HCT116 (cell line): ENCODE results near the gene FOXJ2. TPM values are rescaled to one million over a fixed set of nuclear protein-coding genes. Genes with fewer than 3 reads are reported as not detected.
"Not testable (repeated sequence)": the region's sequence is repeated elsewhere in the genome, so short reads cannot be mapped to it uniquely, and the experiment has no call there.

Source experiments
- ATAC-seq: fragments of 200-7000 bp; cut with Tn5 transposase; 2 replicates; pipeline ENCODE4 v1.9.1; 2020; ENCODE audit warnings: mild to moderate bottlenecking, moderate library complexity
- BruUV-seq: library from RNA; stranded (reverse); fragments of 400-500 nt; replicated peaks from 2 replicates; lab custom pipeline; 2021; lab: Mats Ljungman, UMichigan
- CTCF ChIA-PET: fragments of 300-600 bp; sonication (Branson Sonifier 250); formaldehyde crosslinking; loops from one replicate; lab custom pipeline; 2021; ENCODE audit warnings: antibody characterized with exemption; lab: Charles Lee
- POLR2A ChIA-PET: fragments of 300-600, 350-600 bp; sonication (Branson Sonifier 250); formaldehyde crosslinking; loops from one replicate; lab custom pipeline; 2021; ENCODE audit warnings: antibody characterized with exemption; lab: Charles Lee
- RAD21 ChIA-PET, 2 experiments: fragments of 300-600 bp; sonication (Branson Sonifier 250); formaldehyde crosslinking; loops; one replicate each; lab custom pipeline; 2023; ENCODE audit warnings: low total read pairs in 2 of 2; ENCODE audit not compliant: uncharacterized antibody in 2 of 2, unreplicated experiment in 2 of 2, low non-redundant PET in 1 of 2; lab: Charles Lee
- DNase-seq: peaks from one replicate; pipeline ENCODE4 v3.0.0-alpha.2; 2010; ENCODE audit warnings: low read depth, low spot score
- H2AFZ ChIP-seq: fragments of 200-600 bp; shearing (Covaris generic), sonication (generic); 2 replicates; pipeline ENCODE4 v1.6.1; 2017; ENCODE audit warnings: low read depth, mixed run types, mixed read lengths, antibody characterized with exemption, low read length; ENCODE audit not compliant: poor library complexity, severe bottlenecking
- H3K27ac ChIP-seq: 2 replicates; pipeline ENCODE4 v1.5.1; 2012; ENCODE audit warnings: low read depth, low read length
- H3K27me3 ChIP-seq: fragments of 200-600 bp; sonication (generic); 2 replicates; pipeline ENCODE4 v1.6.1; 2016; ENCODE audit warnings: mixed run types, low read length, mixed read lengths; ENCODE audit not compliant: insufficient read depth
- H3K36me3 ChIP-seq, 2 experiments: fragments of 200-500 bp in 1 of 2; fragments of 200-600 bp in 1 of 2; sonication (Bioruptor generic) in 1 of 2; sonication (generic) in 1 of 2; 2 replicates each; pipeline versions ENCODE4 v1.5.1 to v1.6.1; 2014 to 2016; ENCODE audit warnings: low read length in 2 of 2, inconsistent platforms in 1 of 2, mixed read lengths in 1 of 2, mixed run types in 1 of 2; ENCODE audit not compliant: insufficient read depth in 2 of 2, control insufficient read depth in 1 of 2
- H3K4me1 ChIP-seq, 2 experiments: fragments of 200-600 bp in 1 of 2; sonication (generic) in 1 of 2; 2 replicates each; pipeline versions ENCODE4 v1.5.1 to v1.6.1; 2012 to 2017; ENCODE audit warnings: low read length in 2 of 2, inconsistent platforms in 1 of 2, mild to moderate bottlenecking in 1 of 2, mixed read lengths in 1 of 2, mixed run types in 1 of 2, moderate library complexity in 1 of 2; ENCODE audit not compliant: insufficient read depth in 2 of 2, control insufficient read depth in 1 of 2
- H3K4me2 ChIP-seq: fragments of 200-600 bp; sonication (generic); 2 replicates; pipeline ENCODE4 v1.6.1; 2017; ENCODE audit warnings: mixed run types, low read length, mixed read lengths
- H3K4me3 ChIP-seq, 2 experiments: fragments of 200-600 bp in 1 of 2; sonication (generic) in 1 of 2; replicated peaks in 1 of 2; 2 replicates each; pipeline ENCODE4 v1.5.1; 2011 to 2016; ENCODE audit warnings: low read length in 2 of 2, control low read depth in 1 of 2, low read depth in 1 of 2, mild to moderate bottlenecking in 1 of 2, mixed read lengths in 1 of 2, mixed run types in 1 of 2
- H3K79me2 ChIP-seq: fragments of 200-600 bp; sonication (generic); 2 replicates; pipeline ENCODE4 v1.6.1; 2017; ENCODE audit warnings: mild to moderate bottlenecking, mixed run types, low read length, moderate library complexity, mixed read lengths; ENCODE audit not compliant: insufficient read depth
- H3K9ac ChIP-seq: fragments of 200-600 bp; sonication (generic); 2 replicates; pipeline ENCODE4 v1.6.1; 2016; ENCODE audit warnings: low read length, mixed read lengths
- H3K9me2 ChIP-seq: fragments of 200-600 bp; sonication (generic), shearing (Covaris generic); 2 replicates; pipeline ENCODE4 v1.6.1; 2017; ENCODE audit warnings: mixed run types, mild to moderate bottlenecking, moderate library complexity; ENCODE audit not compliant: insufficient read depth
- H3K9me3 ChIP-seq, 2 experiments: fragments of 200-500 bp in 1 of 2; fragments of 200-600 bp in 1 of 2; sonication (Bioruptor generic) in 1 of 2; sonication (generic) in 1 of 2; 2 replicates each; pipeline ENCODE4 v1.6.1; 2014 to 2017; ENCODE audit warnings: low read length in 2 of 2, mixed read lengths in 2 of 2, inconsistent platforms in 1 of 2, low read depth in 1 of 2, mild to moderate bottlenecking in 1 of 2, mixed run types in 1 of 2, moderate library complexity in 1 of 2; ENCODE audit not compliant: control insufficient read depth in 1 of 2, insufficient read depth in 1 of 2
- H4K20me1 ChIP-seq: fragments of 200-600 bp; sonication (generic), shearing (Covaris generic); 2 replicates; pipeline ENCODE4 v1.6.1; 2017; ENCODE audit warnings: mixed run types, mild to moderate bottlenecking, moderate library complexity; ENCODE audit not compliant: insufficient read depth
- FOSL1 ChIP-seq: IDR thresholded peaks from 2 replicates; pipeline ENCODE4 v1.6.1; 2012; ENCODE audit warnings: low read depth
- JUND ChIP-seq: IDR thresholded peaks from 2 replicates; pipeline ENCODE4 v1.6.1; 2012
- RAD21 ChIP-seq: IDR thresholded peaks from 2 replicates; pipeline ENCODE4 v1.6.1; 2012; ENCODE audit warnings: low read depth, mild to moderate bottlenecking
- intact Hi-C: fragments of 100-400 bp; cut with micrococcal nuclease; formaldehyde crosslinking; loops from 2 replicates; pipeline ENCODE4 v1.10.0; 2022
- total RNA-seq: library from RNA; stranded (reverse); gene quantifications from one replicate; pipeline ENCODE4 v1.2.1, GENCODE V29; 2021; ENCODE audit not compliant: unreplicated experiment

The FOXJ2 gene
- total RNA-seq, 1 experiment from 2014 or later = 20.3 TPM

GRCh38 chr12:8001496-8001895, 31.0 kb upstream of the FOXJ2 start:
- H3K27me3 ChIP-seq, H3K9me2 ChIP-seq, CTCF ChIA-PET, H3K4me3 ChIP-seq, H3K9ac ChIP-seq, H3K79me2 ChIP-seq, DNase-seq, H2AFZ ChIP-seq, H3K27ac ChIP-seq, POLR2A ChIA-PET, H3K36me3 ChIP-seq, H4K20me1 ChIP-seq, H3K9me3 ChIP-seq, intact Hi-C loops, RAD21 ChIA-PET, BruUV-seq: not testable (repeated sequence)
- TF ChIP-seq FOSL1 = peak; percentile 35
- TF ChIP-seq JUND = 0 out of 2 replicates have a peak, but pooled peaks have one; percentile 17
- H3K4me1 ChIP-seq = peaks cover 0 to 13% of the 10 kb centered on the region in 2 experiments; a peak in 2 of 4 replicates
- H3K4me2 ChIP-seq = 0 out of 2 replicates have a peak overlapping the region, but pooled peaks have one; percentile 3
- ATAC-seq = peak; percentile 36; the same call in 1 of the 2 replicates

GRCh38 chr12:8004897-8005296, 27.6 kb upstream of the FOXJ2 start:
- DNase-seq, H3K36me3 ChIP-seq, H3K9ac ChIP-seq, H2AFZ ChIP-seq, H3K4me3 ChIP-seq, RAD21 ChIA-PET, H3K4me2 ChIP-seq, H3K27me3 ChIP-seq, intact Hi-C loops, H3K79me2 ChIP-seq, H3K27ac ChIP-seq, H4K20me1 ChIP-seq, H3K9me2 ChIP-seq, BruUV-seq, CTCF ChIA-PET, ATAC-seq, H3K9me3 ChIP-seq, POLR2A ChIA-PET: not testable (repeated sequence)
- peaks cover 0 to 13% of the 10 kb centered on the region in 2 experiments; a peak in 2 of 4 replicates for H3K4me1 ChIP-seq

DNA sequence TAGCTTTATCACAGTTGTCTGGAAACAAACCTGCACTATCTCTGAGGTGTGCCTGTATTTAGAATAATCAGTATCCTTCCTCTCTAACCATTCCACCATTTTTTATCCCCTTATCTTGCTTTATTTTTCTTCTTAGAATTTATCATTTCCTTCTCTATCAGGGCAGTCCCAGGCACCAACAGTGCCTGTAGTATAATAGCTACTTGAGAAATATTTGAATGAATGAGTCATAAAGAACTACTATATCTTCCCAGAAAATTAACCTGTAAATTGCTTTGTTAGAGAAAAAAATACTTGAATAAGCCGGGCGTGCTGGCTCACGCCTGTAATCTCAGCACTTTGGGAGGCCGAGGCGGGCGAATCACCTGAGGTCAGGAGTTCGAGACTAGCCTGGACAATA, 21.2 kb upstream of the FOXJ2 start:
- DNase-seq = no peak
- ChIA-PET CTCF (no interaction called here), RAD21 (no interaction called here), POLR2A (interaction anchor here (1.0 to 1.1 kb wide), 2 partner anchors 21 to 41 kb away, joined by 3 to 4 read pairs; partner anchors contain the start of gene FOXJ2)
- peak; percentile 75 for ATAC-seq
- peak overlapping the region; percentile 27; the same call in 1 of the 2 replicates for H3K27ac ChIP-seq
- no peak overlapping the region for H3K9ac ChIP-seq
- no peak overlapping the region for H3K4me3 ChIP-seq
- no peaks in the 10 kb centered on the region for H3K36me3 ChIP-seq
- no peaks in the 10 kb centered on the region for H4K20me1 ChIP-seq
- H3K27me3 ChIP-seq = no peaks in the 10 kb centered on the region
- H3K79me2 ChIP-seq = no peaks in the 10 kb centered on the region
- H3K4me1 ChIP-seq = peaks cover 6 to 12% of the 10 kb centered on the region in 2 experiments
- peak overlapping the region; percentile 36 for H2AFZ ChIP-seq
- peak overlapping the region; percentile 44 for H3K4me2 ChIP-seq
- BruUV-seq = no TSS peak
- intact Hi-C loops = no loop called here
- TF ChIP-seq RAD21 = no peak
- peak; percentile 9; the same call in 1 of the 2 replicates for TF ChIP-seq FOSL1
- no peaks in the 10 kb centered on the region for H3K9me3 ChIP-seq
- H3K9me2 ChIP-seq = no peaks in the 10 kb centered on the region
